SK-N-MC (cell line): ENCODE measurements around the gene SH3RF3.

Experiments
- DNase-seq: peaks from one replicate; pipeline ENCODE4 v3.0.0-alpha.2; 2011; ENCODE audit warnings: low read depth, low spot score
- H3K27ac ChIP-seq: fragments of 200-600 bp; sonication (generic); 2 replicates; pipeline ENCODE4 v1.5.1; 2016; ENCODE audit warnings: mixed run types
- H3K36me3 ChIP-seq: fragments of 200-600 bp; sonication (generic); 2 replicates; pipeline ENCODE4 v1.6.1; 2017; ENCODE audit warnings: antibody characterized with exemption, low read length, mixed read lengths; ENCODE audit not compliant: insufficient read depth
- H3K4me3 ChIP-seq: fragments of 200-600 bp; sonication (generic); 2 replicates; pipeline ENCODE4 v1.5.1; 2016
- H3K9ac ChIP-seq: fragments of 200-600 bp; sonication (generic); 2 replicates; pipeline ENCODE4 v1.8.0; 2017; ENCODE audit warnings: mixed run types, mixed read lengths; ENCODE audit not compliant: insufficient read length
- H3K9me3 ChIP-seq: fragments of 200-600 bp; sonication (generic); 2 replicates; pipeline ENCODE4 v1.6.1; 2017; ENCODE audit warnings: low read depth, mild to moderate bottlenecking, antibody characterized with exemption, low read length, moderate library complexity, mixed read lengths
- EZH2 ChIP-seq: fragments of 200-600 bp; sonication (generic); IDR thresholded peaks from one replicate; pipeline ENCODE4 v1.6.1; 2017; ENCODE audit warnings: antibody characterized with exemption
- FOXP2 ChIP-seq: optimal IDR thresholded peaks from 2 replicates; pipeline ENCODE3; 2011; ENCODE audit warnings: mild to moderate bottlenecking, moderate library complexity; ENCODE audit not compliant: insufficient read depth; ENCODE audit errors: extremely low read length, control extremely low read depth
- POLR2AphosphoS5 ChIP-seq: IDR thresholded peaks from 2 replicates; pipeline ENCODE4 v1.6.1; 2012; ENCODE audit warnings: mild to moderate bottlenecking, low read depth, low read length, borderline replicate concordance

The SH3RF3 gene

DNA sequence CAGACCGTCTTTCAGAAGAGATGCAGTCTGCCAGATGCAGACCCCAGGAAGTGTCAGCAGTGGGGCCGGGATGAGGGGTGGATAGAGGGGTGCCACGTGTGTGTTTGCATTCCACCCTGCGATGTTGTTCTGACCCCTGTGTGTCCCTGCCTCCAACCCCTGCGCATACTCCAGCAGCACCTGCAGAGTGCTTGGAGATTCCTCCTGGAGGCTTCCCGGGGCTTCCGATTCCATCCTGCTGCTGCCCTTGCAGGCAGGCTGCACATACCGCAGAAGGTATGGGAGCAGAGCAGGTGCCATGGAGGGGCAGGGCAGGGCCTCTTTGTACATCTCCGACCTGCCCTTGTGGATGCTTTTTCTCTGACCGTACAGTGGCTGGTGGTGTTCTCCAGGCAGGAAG, 177.2 kb downstream of the SH3RF3 start:
- H3K36me3 ChIP-seq, result no peaks in the 10 kb centered on the region
- no peak for TF ChIP-seq EZH2
- TF ChIP-seq POLR2AphosphoS5, result no peak
- TF ChIP-seq FOXP2, result no peak
- H3K9me3 ChIP-seq, result no peaks in the 10 kb centered on the region

GRCh38 chr2:109311771-109312170, 182.8 kb downstream of the SH3RF3 start:
- Histone ChIP-seq H3K27ac (no peak overlapping the region), H3K4me3 (no peak overlapping the region), H3K9me3 (no peaks in the 10 kb centered on the region), H3K9ac (no peak overlapping the region), H3K36me3 (no peaks in the 10 kb centered on the region)
- DNase-seq, result no peak
- TF ChIP-seq POLR2AphosphoS5, result no peak
- TF ChIP-seq EZH2, result no peak
- no peak for TF ChIP-seq FOXP2

More for the DNA sequence above, 177.2 kb downstream of the SH3RF3 start:
- Histone ChIP-seq H3K9ac (no peak overlapping the region), H3K27ac (no peak overlapping the region), H3K4me3 (no peak overlapping the region)
- DNase-seq, result no peak

GRCh38 chr2:109312902-109313301, 183.9 kb downstream of the SH3RF3 start:
- TF ChIP-seq FOXP2 (no peak), POLR2AphosphoS5 (no peak), EZH2 (no peak)
- no peak overlapping the region for H3K27ac ChIP-seq
- H3K9ac ChIP-seq, result no peak overlapping the region
- no peak overlapping the region for H3K4me3 ChIP-seq
- DNase-seq, result no peak
- no peaks in the 10 kb centered on the region for H3K36me3 ChIP-seq
- H3K9me3 ChIP-seq, result no peaks in the 10 kb centered on the region

DNA sequence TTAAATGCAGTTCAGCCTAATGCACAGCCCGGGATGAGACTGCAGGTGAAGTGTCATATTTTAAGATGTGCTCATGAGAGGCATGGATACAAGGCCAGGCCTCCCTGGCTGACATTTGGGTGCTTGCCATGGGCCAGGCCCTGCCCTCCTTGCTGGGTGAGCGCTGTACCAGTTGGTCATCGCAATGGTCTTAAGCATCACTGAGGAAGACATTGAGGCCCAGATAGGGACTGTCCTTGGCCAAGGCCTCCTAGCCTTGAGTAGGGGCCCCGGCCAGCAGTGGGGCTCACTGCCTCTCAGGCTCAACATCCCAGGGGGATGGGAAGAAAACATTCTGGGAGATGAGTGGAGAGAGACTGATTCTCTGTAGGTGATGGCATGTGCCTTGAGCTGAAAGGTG, 184.3 kb downstream of the SH3RF3 start:
- H3K9me3 ChIP-seq, result no peaks in the 10 kb centered on the region
- no peak for DNase-seq
- H3K4me3 ChIP-seq, result no peak overlapping the region
- H3K36me3 ChIP-seq, result no peaks in the 10 kb centered on the region
- TF ChIP-seq POLR2AphosphoS5 (no peak), FOXP2 (no peak), EZH2 (no peak)
- H3K9ac ChIP-seq, result no peak overlapping the region
- no peak overlapping the region for H3K27ac ChIP-seq

DNA sequence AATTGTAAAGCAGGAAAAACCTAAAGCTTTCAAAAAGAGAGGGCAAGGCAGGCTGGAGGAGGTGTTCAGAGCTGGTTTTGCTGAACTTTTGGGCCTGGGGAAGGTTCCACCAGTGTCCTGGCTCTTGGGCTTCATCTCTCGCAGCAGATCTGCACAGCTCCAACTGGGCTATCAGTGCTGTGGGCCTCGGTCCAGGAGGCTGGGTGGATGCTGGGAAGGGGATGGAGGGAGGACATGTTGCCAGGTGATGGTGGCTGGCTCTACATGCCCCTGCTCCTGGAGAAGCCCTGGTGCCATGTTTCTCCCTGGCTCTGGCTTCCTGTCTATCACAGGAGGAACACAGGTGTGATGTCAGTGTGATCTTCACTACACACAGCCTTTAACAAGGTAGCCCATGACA, 187.1 kb downstream of the SH3RF3 start:
- H3K9me3 ChIP-seq, result no peaks in the 10 kb centered on the region
- no peak for DNase-seq
- no peak overlapping the region for H3K9ac ChIP-seq
- no peak overlapping the region for H3K27ac ChIP-seq
- TF ChIP-seq EZH2 (no peak), POLR2AphosphoS5 (no peak), FOXP2 (no peak)
- no peaks in the 10 kb centered on the region for H3K36me3 ChIP-seq
- H3K4me3 ChIP-seq, result no peak overlapping the region

DNA sequence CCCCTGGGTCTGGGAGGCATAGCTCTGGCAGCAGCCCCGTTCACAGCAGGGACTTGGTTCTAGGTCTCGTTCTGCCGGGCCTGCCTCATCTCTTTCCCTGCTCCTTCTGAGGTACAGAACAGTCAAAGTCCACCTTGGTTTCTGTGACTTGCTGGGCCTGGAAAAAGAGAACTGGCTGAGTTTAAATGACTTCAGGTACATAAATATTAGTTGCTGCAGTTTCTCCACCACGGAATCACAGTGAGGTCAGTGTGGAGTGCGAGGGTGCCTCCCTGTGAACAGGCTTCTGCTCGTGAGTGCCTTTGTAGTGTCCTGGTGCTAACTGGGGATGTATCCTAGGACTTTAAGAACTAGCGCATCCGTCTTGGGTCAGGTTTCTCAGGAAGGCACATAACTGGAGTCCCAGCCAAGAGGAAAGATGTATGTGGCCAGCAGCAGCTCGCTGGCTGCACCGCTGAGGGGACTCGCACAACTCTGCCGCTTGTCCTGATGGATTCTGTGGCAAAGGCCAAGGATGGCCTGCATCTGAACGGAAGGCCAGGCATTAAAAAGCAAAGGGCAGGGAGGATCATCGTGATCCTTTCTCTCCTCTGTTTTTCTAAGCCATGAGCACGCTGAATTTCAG, 188.6 kb downstream of the SH3RF3 start:
- Histone ChIP-seq H3K9me3 (no peaks in the 10 kb centered on the region), H3K9ac (no peak overlapping the region), H3K36me3 (no peaks in the 10 kb centered on the region), H3K4me3 (no peak overlapping the region), H3K27ac (no peak overlapping the region)
- DNase-seq, result no peak
- no peak for TF ChIP-seq EZH2
- TF ChIP-seq FOXP2, result no peak
- no peak for TF ChIP-seq POLR2AphosphoS5

DNA sequence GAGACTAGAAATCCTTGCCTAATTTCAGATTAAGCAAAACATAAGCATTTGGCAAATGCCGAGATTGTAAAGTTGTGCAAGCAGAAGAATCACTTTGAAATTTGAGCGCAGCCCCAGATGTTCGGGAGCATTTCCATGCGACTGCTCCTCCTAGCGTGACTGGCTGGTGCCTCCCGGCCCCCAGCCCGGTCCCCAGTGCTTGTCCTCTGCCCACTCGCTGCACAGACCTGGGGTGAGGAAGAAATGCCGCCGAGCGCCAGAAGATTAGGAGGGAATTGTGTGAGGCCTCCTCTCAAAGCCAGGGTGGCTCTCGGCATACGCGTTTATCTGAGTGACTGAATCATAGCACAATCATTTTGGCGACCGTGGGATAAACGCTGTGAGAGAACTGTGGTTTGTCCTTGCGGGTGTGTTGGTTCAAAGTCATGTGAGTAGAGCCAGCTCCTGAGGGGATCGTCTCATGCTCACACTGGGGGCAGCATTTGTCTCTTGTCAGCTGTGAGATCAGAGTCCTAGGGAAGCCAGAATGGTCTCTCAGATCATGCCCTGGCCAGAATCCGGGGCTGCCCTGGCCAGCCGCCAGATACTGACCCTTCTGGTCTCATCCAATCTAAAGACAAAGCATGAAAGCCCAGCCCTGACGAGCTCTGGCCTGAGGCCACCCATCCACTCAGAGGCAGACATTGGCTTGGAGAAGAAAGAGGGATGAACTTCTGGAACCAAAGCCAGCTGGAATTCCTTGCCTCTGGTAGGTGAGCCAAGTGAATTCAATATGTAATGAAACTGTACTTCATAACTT, 189.3 kb downstream of the SH3RF3 start:
- no peak overlapping the region for H3K27ac ChIP-seq
- TF ChIP-seq EZH2, result no peak
- TF ChIP-seq FOXP2, result no peak
- no peak for TF ChIP-seq POLR2AphosphoS5
- H3K9ac ChIP-seq, result no peak overlapping the region
- H3K4me3 ChIP-seq, result no peak overlapping the region
- H3K36me3 ChIP-seq, result no peaks in the 10 kb centered on the region
- no peak for DNase-seq
- no peaks in the 10 kb centered on the region for H3K9me3 ChIP-seq

GRCh38 chr2:109318949-109319342, 189.9 kb downstream of the SH3RF3 start:
- no peak overlapping the region for H3K9ac ChIP-seq
- H3K36me3 ChIP-seq, result no peaks in the 10 kb centered on the region
- TF ChIP-seq EZH2, result no peak
- TF ChIP-seq POLR2AphosphoS5, result no peak
- no peak for TF ChIP-seq FOXP2
- no peak for DNase-seq
- H3K27ac ChIP-seq, result no peak overlapping the region
- H3K9me3 ChIP-seq, result no peaks in the 10 kb centered on the region
- no peak overlapping the region for H3K4me3 ChIP-seq

- DNase-seq, result no peak
- Histone ChIP-seq H3K9ac (no peak overlapping the region), H3K36me3 (no peaks in the 10 kb centered on the region), H3K4me3 (no peak overlapping the region), H3K27ac (no peak overlapping the region), H3K9me3 (no peaks in the 10 kb centered on the region)
- no peak for TF ChIP-seq FOXP2
- TF ChIP-seq POLR2AphosphoS5, result no peak
- no peak for TF ChIP-seq EZH2
Observed at GRCh38 chr2:109320195-109320922, 191.4 kb downstream of the SH3RF3 start.
